ENCODE measurements around the gene ENOX1. TPM values are rescaled to one million over a fixed set of nuclear protein-coding genes. Genes with fewer than 3 reads are reported as not detected.

ENOX1 gene
- total RNA-seq, 1 donor from 2014 or later, result 8.7 TPM

DNA sequence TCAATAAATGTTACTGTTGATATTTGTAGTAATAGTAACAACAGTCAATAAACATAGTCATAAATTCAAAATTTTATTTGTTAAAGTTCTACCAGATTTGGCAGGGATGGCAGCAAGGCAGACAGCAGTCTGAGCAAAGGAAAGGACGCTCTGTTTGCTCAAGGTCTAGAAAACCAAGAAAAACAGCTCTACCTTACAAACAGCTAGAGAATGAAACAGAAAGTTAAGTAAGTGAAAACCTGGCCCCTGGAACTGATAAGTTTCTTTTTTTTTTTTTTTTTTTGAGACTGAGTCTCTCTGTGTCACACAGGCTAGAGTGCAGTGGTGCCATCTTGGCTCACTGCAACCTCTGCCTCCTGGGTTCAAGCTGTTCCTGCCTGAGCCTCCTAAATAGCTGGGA lies 27.9 kb downstream of the ENOX1 start:
- H3K9me3 Mint-ChIP-seq (ENCODE audit: unreplicated experiment), result peaks cover 3% of the 10 kb centered on the region
- DNase-seq, result no peak
- H3K36me3 Mint-ChIP-seq (ENCODE audit: unreplicated experiment), result no peaks in the 10 kb centered on the region
- peaks cover 4% of the 10 kb centered on the region for H3K27me3 Mint-ChIP-seq (ENCODE audit: unreplicated experiment)
- peaks cover 21% of the 10 kb centered on the region for H3K4me1 Mint-ChIP-seq (ENCODE audit: low read depth, unreplicated experiment)
- no peak overlapping the region for H3K27ac Mint-ChIP-seq (ENCODE audit: unreplicated experiment)
- no peak overlapping the region for H3K4me3 Mint-ChIP-seq (ENCODE audit: unreplicated experiment)
- TF ChIP-seq CTCF (IDR thresholded peaks at IDR 0.05; ENCODE audit: partially characterized antibody, unreplicated experiment), result no peak

DNA sequence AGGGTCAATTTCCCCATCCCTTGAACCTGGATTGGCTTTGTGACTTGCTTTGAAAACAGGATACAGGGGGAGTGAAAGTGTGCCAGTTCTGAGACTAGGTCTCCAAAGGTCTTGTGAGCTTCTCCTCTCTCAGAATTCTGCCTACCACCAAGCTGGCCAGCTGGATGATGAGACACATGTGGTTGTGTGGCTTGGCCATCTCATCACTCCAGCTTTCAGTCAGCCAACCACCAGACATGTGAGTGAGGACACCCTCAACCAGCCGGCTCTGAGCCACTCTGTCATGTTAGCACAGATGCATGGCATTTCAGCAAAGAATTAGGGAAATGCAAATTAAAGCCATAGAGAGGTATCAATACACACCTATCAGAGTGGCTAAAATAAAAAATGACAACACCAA lies 29.5 kb downstream of the ENOX1 start:
- no peak for TF ChIP-seq CTCF (IDR thresholded peaks at IDR 0.05; ENCODE audit: partially characterized antibody, unreplicated experiment)
- H3K4me1 Mint-ChIP-seq (ENCODE audit: low read depth, unreplicated experiment), result peaks cover 17% of the 10 kb centered on the region
- H3K36me3 Mint-ChIP-seq (ENCODE audit: unreplicated experiment), result no peaks in the 10 kb centered on the region
- peaks cover 4% of the 10 kb centered on the region for H3K27me3 Mint-ChIP-seq (ENCODE audit: unreplicated experiment)
- H3K4me3 Mint-ChIP-seq (ENCODE audit: unreplicated experiment), result no peak overlapping the region
- no peak overlapping the region for H3K27ac Mint-ChIP-seq (ENCODE audit: unreplicated experiment)
- no peak for DNase-seq
- H3K9me3 Mint-ChIP-seq (ENCODE audit: unreplicated experiment), result peaks cover 3% of the 10 kb centered on the region

DNA sequence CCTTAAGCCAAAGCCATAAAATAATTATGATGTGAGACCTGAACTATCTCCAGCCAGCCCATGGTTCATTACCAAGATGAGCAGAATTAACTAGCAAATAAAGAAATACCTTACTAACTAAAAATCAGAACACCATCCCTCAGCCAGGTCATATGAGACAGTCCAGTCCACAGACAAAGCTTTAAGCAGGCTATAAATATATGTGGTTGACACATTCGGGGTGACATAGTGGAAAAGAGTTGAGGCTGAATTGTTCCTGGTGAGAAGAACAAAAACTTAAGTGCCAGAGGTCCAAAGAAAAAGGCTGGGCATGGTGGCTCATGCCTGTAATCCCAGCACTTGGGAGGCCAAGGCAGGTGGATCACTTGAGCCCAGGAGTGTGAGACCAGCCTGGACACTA lies 30.9 kb downstream of the ENOX1 start:
- no peaks in the 10 kb centered on the region for H3K36me3 Mint-ChIP-seq (ENCODE audit: unreplicated experiment)
- no peak for DNase-seq
- peaks cover 4% of the 10 kb centered on the region for H3K27me3 Mint-ChIP-seq (ENCODE audit: unreplicated experiment)
- peaks cover 11% of the 10 kb centered on the region for H3K4me1 Mint-ChIP-seq (ENCODE audit: low read depth, unreplicated experiment)
- H3K4me3 Mint-ChIP-seq (ENCODE audit: unreplicated experiment), result no peak overlapping the region
- TF ChIP-seq CTCF (IDR thresholded peaks at IDR 0.05; ENCODE audit: partially characterized antibody, unreplicated experiment), result no peak
- H3K27ac Mint-ChIP-seq (ENCODE audit: unreplicated experiment), result no peak overlapping the region
- H3K9me3 Mint-ChIP-seq (ENCODE audit: unreplicated experiment), result peaks cover 3% of the 10 kb centered on the region

DNA sequence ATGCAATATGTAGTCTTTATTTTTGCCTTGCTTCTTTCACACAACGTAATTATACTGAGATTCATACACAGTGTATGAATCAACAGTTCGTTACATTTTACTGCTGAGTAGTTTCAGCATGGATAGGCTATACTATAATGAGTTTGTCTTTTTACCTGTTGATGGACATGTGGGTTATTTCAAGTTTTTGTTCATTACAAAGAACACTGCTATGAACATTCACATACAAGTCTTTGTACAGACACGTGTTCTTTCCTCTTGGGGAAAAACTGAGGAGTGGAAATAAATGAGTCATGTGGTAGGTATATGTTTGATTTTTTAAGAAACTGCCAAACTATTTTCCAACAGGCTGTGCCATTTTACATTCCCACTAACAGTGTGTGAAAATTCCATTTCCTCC lies 35.1 kb downstream of the ENOX1 start:
- no peak for TF ChIP-seq CTCF (IDR thresholded peaks at IDR 0.05; ENCODE audit: partially characterized antibody, unreplicated experiment)
- Mint-ChIP-seq H3K9me3 (ENCODE audit: unreplicated experiment) (no peaks in the 10 kb centered on the region), H3K36me3 (ENCODE audit: unreplicated experiment) (no peaks in the 10 kb centered on the region), H3K27ac (ENCODE audit: unreplicated experiment) (no peak overlapping the region), H3K4me1 (ENCODE audit: low read depth, unreplicated experiment) (no peaks in the 10 kb centered on the region), H3K27me3 (ENCODE audit: unreplicated experiment) (no peaks in the 10 kb centered on the region), H3K4me3 (ENCODE audit: unreplicated experiment) (no peak overlapping the region)
- no peak for DNase-seq

- Mint-ChIP-seq H3K4me3 (ENCODE audit: unreplicated experiment) (no peak overlapping the region), H3K36me3 (ENCODE audit: unreplicated experiment) (no peaks in the 10 kb centered on the region)
These were observed 37.3 kb downstream of the ENOX1 start for GRCh38 chr13:43749503-43749902.

More at GRCh38 chr13:43749503-43749902, 37.3 kb downstream of the ENOX1 start:
- TF ChIP-seq CTCF (IDR thresholded peaks at IDR 0.05; ENCODE audit: partially characterized antibody, unreplicated experiment), result no peak
- no peak for DNase-seq
- no peaks in the 10 kb centered on the region for H3K9me3 Mint-ChIP-seq (ENCODE audit: unreplicated experiment)
- H3K4me1 Mint-ChIP-seq (ENCODE audit: low read depth, unreplicated experiment), result no peaks in the 10 kb centered on the region
- no peak overlapping the region for H3K27ac Mint-ChIP-seq (ENCODE audit: unreplicated experiment)
- no peaks in the 10 kb centered on the region for H3K27me3 Mint-ChIP-seq (ENCODE audit: unreplicated experiment)
